D721Med (cell line): ENCODE results near the gene VPS26B.
"Not testable (repeated sequence)": the region's sequence is repeated elsewhere in the genome, so short reads cannot be mapped to it uniquely, and the experiment has no call there.

Experiments
- DNase-seq: peaks from one replicate; pipeline ENCODE4 v3.0.0; 2011; ENCODE audit warnings: low spot score; ENCODE audit not compliant: insufficient read length
- FAIRE-seq: peaks from 2 replicates; lab custom pipeline; 2011; peaks lifted over from hg19 to GRCh38; lab: Jason Lieb, UNC
- TF ChIP-seq, protein P1 (sequence below): IDR thresholded peaks from 2 replicates; pipeline ENCODE4 v1.5.1; 2012; ENCODE audit warnings: mild to moderate bottlenecking, control low read depth; ENCODE audit not compliant: insufficient read depth; ENCODE audit errors: missing control alignments

The VPS26B gene

DNA sequence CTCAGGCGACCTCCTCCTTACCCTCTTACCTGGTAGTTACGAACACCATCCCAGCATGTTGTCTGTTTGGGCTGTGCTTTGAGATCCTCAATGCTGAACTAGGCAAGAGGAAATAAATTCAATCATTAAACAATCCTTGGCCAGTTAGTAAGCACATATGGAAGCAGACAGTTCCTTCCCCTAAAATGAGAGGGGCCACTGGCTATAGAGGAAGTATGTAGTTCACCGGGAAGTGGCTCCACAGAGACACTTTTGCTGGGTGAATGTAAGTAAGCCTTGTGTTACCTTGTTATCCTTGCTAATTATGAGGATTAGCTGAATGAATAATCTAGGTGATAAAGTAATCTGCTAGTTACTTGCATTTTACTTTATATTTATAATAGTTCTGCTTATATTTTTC, 25.8 kb downstream of the VPS26B start:
- DNase-seq (no peak), FAIRE-seq (no peak)
- TF ChIP-seq, protein P1, sequence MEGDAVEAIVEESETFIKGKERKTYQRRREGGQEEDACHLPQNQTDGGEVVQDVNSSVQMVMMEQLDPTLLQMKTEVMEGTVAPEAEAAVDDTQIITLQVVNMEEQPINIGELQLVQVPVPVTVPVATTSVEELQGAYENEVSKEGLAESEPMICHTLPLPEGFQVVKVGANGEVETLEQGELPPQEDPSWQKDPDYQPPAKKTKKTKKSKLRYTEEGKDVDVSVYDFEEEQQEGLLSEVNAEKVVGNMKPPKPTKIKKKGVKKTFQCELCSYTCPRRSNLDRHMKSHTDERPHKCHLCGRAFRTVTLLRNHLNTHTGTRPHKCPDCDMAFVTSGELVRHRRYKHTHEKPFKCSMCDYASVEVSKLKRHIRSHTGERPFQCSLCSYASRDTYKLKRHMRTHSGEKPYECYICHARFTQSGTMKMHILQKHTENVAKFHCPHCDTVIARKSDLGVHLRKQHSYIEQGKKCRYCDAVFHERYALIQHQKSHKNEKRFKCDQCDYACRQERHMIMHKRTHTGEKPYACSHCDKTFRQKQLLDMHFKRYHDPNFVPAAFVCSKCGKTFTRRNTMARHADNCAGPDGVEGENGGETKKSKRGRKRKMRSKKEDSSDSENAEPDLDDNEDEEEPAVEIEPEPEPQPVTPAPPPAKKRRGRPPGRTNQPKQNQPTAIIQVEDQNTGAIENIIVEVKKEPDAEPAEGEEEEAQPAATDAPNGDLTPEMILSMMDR, result no peak

DNA sequence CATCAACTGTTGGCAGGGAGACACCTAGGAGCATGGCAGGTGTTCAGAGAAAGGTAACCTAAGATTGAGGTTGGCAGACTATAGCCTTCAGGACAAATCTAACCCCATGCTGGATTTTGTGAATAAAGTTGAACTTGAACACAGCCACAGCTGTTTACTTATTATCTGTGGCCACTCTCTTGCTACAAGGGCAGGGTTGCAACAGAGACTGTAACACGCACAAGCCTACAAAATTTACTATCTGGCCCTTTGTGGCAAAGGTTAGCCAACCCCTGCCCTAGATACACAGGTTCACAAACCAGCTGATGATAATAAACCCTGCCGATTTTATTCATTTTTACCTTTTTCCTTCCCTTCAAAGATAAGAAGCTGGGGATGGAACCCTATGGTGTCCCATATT, 26.2 kb downstream of the VPS26B start:
- no peak for DNase-seq
- FAIRE-seq, result no peak

DNA sequence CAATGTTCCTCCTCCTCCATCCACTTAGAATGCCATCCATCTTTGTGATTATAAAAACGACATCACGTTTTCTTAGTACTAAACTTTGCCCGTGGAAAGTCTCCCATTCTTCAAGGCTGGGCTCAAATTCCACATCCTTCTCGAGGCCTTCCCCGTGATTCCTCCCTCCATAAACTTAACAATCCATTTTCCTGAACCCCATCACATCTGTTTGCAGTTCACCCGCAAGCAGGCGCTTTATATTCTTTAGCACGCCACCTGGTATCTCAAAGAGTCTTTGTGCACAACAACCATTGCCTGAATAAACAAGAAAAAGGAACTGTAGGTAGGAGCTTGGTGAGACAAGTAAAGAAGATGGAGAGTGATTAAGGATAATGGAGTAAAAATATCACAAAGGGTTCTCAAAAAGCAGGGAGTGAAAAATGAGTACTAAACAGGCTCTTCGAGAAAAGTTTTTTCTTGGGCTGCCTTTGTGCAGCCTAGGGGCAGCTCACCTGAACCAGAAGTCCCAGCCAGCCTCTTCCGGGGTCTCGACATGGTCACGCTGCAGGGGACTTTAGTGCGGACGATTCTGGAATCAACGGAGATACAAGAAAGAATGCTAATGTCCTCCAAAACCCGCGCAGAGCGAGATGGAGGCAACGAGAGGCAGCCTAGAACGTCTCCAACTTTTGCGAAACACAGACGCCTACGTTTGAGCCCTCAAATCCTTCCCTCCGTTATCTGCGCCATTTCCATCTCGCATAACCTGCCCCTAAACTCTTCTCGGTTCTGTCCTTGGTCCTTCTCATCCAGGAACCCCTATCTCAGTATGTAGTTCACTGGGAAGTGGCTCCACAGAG, 28.1 kb downstream of the VPS26B start:
- FAIRE-seq (no peak), DNase-seq (no peak)
- TF ChIP-seq, protein P1, result no peak

More for the DNA sequence above, 26.2 kb downstream of the VPS26B start:
- TF ChIP-seq, protein P1, result no peak

DNA sequence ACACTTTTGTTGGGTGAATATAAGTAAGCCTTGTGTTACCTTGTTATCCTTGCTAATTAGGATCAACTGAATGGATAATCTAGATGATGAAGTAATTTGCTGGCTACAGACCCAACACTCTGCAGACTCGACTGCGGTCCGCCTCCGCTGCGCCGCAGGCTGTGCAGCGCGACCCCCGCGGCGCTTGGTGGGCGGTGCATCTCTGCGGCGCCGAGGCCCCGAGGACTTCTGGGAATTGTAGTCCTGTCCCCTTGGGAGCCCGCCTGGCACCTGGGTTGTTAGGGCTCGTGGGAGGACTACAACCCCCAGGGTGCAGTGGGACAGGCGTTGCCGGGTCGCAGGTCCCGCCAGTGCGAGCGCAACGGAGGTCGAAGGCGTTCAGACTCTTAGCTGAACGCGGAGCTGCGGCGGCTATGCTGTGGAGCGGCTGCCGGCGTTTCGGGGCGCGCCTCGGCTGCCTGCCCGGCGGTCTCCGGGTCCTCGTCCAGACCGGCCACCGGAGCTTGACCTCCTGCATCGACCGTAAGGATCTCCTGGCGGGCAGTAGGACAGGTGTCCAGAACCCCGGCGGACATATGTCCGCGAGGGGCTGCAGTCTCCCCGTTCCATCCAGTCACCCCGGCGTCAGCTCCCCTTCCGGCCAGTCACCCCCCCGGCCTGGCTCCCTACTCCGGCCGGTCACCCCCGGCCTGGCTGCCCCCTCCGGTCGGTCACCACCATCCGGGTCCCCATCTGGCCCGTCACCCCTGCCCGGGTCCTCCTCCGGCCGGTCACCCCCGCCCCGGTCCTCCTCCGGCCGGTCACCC, 28.9 kb downstream of the VPS26B start, which contains the start of the genes ACAD8 and THYN1:
TSS of gene ACAD8 (plus strand) at position 381 of the 806 bp plus-strand sequence. CDS start at position 414, 33 bp downstream.
TSS of gene THYN1 (minus strand) at position 165 of the 806 bp plus-strand sequence. CDS start 470 bp downstream, outside the sequence.
- DNase-seq (peak; percentile 81), FAIRE-seq (no peak)
- TF ChIP-seq, protein P1, result no peak

DNA sequence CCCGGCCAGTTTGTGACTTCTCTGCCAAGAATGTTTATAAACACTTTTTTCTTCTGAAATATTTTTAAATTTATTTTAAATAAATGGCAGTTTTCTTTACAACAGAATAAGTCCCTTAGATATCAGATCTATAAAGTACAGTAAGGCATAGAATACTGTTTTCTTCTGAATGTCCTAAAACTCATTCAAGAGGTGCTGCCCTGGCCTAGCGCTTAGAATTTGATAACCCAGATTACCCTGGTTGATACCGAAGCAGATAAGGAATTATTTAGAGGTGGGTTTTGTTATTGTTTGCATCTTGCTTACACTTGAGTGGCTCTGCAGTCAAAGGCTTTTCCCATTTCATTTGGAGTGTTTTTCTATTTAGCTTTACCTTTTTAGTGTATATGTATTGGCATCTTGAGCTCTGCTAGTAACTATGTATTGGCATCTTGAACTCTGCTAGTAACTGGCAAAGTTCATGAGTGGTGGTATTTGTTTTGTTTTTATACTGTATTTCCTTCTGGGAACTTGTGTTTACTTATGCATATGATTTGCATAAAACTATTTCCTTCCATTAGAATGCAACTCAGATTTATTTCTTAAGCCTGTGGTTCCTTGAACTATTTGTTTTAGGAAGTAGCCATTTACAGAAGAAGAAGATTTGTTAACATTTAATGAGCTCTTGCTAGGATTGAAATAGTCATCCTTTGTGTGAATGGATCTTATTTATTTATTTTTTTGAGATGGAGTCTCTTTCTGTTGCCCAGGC, 30.1 kb downstream of the VPS26B start:
- TF ChIP-seq, protein P1, result no peak

DNA sequence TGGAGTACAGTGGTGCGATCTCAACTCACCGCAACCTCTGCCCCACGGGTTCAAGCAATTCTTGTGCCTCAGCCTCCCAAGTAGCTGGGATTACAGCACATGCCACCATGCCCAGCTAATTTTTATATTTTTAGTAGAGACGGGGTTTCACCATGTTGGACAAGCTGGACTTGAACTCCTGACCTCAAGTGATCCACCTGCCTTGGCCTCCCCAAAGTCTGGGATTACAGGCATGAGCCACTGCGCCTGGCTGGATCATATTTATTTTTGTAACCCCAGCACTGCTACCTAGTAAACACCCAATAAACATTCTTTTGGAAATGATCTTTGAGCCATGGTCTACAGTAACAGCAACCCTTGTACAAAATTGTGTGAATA, 30.7 kb downstream of the VPS26B start:
- FAIRE-seq, result not testable (repeated sequence)

More for the DNA sequence above, 30.1 kb downstream of the VPS26B start:
- no peak for DNase-seq
- FAIRE-seq, result no peak

DNA sequence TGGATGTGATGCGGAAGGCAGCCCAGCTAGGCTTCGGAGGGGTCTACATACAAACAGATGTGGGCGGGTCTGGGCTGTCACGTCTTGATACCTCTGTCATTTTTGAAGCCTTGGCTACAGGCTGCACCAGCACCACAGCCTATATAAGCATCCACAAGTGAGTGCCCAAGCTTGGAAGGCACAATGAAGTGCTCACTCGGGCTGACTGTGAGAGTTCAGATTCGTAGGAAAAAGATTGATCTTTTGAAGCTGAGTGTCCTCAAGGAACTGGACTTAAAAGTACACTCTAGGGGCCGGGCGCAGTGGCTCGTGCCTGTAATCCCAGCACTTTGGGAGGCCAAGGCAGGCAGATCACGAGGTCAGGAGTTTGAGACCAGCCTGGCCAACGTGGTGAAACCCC, 32.6 kb downstream of the VPS26B start:
- FAIRE-seq (no peak), DNase-seq (no peak)
- TF ChIP-seq, protein P1, result no peak

More for the DNA sequence above, 30.7 kb downstream of the VPS26B start:
- not testable (repeated sequence) for DNase-seq
